Brain microvascular endothelial cell (primary cell): ENCODE results near the gene KAZN.

Source experiments
- DNase-seq: peaks from one replicate; pipeline ENCODE4 v3.0.0-alpha.2; 2020
- H3K27ac ChIP-seq: fragments of 250-450 bp; sonication (Bioruptor Pico); 2 replicates; pipeline ENCODE4 v1.5.1; 2020; ENCODE audit warnings: mild to moderate bottlenecking, moderate library complexity
- H3K27me3 ChIP-seq: fragments of 250-450 bp; sonication (Bioruptor Pico); replicated peaks from 2 replicates; pipeline ENCODE4 v1.5.1; 2020; ENCODE audit warnings: mild to moderate bottlenecking
- H3K36me3 ChIP-seq: fragments of 250-450 bp; sonication (Bioruptor Pico); replicated peaks from 2 replicates; pipeline ENCODE4 v1.5.1; 2020; ENCODE audit warnings: mild to moderate bottlenecking
- H3K4me3 ChIP-seq: 2 replicates; pipeline ENCODE4 v1.5.1; 2011; ENCODE audit warnings: low read depth, mild to moderate bottlenecking, control low read depth, low read length, moderate library complexity
- in situ Hi-C: cut with HindIII; loops from 2 replicates; pipeline ENCODE4 v1.10.0; 2017; ENCODE audit warnings: low sequenced_read_pairs, low pct_ligation_motif_present
- TF ChIP-seq, protein P1 (sequence below): IDR thresholded peaks from 2 replicates; pipeline ENCODE4 v1.5.1; 2011; ENCODE audit warnings: low read depth, mild to moderate bottlenecking, moderate library complexity, low read length, control low read depth, inconsistent platforms; ENCODE audit errors: missing control alignments

Gene KAZN

DNA sequence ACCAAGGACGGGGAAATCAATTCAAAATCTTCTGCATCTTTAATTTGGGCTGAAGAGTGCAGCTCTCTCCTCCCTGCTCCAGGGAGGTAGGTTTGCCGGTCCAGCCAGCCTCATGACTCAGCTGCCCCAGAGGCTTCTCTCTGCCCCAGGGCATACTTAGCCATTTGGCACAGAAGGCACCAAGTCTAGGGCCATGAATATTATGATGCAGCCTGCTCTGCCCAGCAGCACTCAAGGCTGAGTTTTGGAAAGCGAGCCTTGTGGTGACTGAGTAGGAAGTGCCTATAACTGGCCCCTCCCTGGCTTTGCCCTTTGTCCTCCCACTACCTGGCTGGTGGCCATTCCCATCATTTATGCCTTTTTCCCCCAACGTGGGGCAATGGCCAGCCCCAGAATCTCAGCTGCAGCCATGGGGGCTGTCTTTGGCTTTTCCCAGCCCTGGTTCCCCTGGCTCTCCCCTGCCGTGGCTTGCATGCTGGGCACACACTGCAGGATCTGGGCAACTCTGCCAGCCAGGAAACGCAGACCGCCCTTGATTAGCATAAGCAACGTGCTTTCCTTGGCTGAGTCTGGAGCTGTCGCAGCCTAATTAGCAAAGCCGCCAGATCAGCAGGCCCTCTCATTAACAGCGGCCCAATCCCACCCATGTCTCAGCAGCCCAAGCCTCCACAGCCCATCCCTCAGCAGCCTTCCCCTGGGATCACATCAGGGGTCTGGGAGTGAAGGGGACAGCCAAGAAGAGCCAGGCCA lies 296.5 kb downstream of the KAZN start:
- TF ChIP-seq, protein P1, sequence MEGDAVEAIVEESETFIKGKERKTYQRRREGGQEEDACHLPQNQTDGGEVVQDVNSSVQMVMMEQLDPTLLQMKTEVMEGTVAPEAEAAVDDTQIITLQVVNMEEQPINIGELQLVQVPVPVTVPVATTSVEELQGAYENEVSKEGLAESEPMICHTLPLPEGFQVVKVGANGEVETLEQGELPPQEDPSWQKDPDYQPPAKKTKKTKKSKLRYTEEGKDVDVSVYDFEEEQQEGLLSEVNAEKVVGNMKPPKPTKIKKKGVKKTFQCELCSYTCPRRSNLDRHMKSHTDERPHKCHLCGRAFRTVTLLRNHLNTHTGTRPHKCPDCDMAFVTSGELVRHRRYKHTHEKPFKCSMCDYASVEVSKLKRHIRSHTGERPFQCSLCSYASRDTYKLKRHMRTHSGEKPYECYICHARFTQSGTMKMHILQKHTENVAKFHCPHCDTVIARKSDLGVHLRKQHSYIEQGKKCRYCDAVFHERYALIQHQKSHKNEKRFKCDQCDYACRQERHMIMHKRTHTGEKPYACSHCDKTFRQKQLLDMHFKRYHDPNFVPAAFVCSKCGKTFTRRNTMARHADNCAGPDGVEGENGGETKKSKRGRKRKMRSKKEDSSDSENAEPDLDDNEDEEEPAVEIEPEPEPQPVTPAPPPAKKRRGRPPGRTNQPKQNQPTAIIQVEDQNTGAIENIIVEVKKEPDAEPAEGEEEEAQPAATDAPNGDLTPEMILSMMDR = no peak
- peaks cover under 1% of the 10 kb centered on the region for H3K27me3 ChIP-seq
- in situ Hi-C loops = no loop called here
- no peak overlapping the region for H3K4me3 ChIP-seq
- no peak overlapping the region for H3K27ac ChIP-seq
- no peak for DNase-seq
- no peaks in the 10 kb centered on the region for H3K36me3 ChIP-seq

DNA sequence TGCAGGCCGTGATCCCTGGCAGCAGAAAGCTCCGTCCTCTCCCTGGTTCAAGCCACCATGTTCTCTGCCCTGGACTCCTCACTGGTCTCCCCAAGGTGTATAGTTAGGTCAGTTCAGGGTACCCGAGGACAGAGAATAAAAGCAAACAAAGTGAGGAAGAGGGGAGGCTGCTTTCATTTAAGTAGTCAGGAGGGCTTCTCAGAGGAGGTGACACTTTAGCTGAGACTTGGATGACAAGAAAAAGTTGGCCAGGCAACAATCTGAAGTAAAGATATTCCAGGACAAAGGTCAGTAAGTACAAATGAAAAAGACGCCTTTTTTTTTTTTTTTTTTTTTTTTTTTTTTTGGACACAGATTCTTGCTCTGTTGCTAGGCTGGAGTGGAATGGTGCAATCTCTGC lies 297.2 kb downstream of the KAZN start:
- in situ Hi-C loops = no loop called here
- TF ChIP-seq, protein P1 = no peak
- no peak overlapping the region for H3K27ac ChIP-seq
- no peak for DNase-seq
- no peak overlapping the region for H3K4me3 ChIP-seq
- H3K36me3 ChIP-seq = no peaks in the 10 kb centered on the region
- H3K27me3 ChIP-seq = no peaks in the 10 kb centered on the region

DNA sequence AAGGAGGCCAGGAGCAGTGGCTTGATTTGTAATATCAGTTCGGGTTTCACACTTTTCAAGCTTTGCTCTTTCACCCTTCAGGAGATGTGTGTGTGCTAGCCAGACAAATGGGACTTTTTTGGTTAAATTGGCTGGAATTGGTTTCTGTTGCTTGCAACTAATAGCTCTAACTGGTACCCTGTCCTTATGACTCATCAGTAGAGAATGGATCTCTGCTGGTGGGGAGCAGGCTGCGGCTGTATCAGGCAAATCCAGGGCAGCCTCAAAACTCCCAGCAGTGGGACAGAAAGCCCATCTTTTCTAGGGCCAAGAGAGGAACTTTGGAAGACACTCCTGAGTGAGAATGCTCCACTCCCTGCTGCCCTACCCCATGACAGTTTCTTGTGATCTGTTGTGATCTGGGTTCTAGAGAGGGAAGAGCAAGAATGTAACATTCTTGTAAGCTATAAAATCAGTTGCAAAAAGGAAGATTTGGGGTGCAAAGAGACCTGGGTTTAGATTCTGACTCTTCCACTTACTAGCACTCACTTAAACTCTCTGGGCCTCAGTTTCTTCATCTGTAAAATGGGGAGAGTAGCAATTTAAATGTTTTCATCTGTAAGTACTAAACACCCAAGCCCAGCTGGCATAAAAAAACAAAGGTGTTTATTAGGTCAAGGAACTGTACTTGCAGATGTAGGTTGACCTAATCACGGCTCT lies 298.0 kb downstream of the KAZN start:
- TF ChIP-seq, protein P1 = no peak
- peak; percentile 24 for DNase-seq
- Histone ChIP-seq H3K27me3 (no peaks in the 10 kb centered on the region), H3K36me3 (no peaks in the 10 kb centered on the region), H3K4me3 (no peak overlapping the region), H3K27ac (no peak overlapping the region)
- in situ Hi-C loops = no loop called here

DNA sequence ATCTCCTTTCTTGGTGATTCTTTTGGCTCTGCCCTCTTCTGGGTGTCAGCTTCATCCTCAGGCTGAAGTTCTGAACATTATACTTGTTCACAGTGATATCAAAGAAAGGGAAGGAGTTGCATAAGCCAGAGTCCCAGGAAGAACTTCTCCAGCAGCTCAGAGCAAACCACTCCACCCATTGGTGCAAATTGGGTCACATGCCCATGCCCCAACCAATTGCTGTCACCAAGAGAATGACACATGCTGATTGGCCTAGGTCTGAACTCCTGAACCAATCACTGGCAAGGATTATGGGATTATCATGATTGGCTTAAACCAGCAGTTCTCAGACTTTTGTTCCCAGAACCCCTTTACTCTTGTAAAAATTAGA lies 298.6 kb downstream of the KAZN start:
- TF ChIP-seq, protein P1 = no peak
- Histone ChIP-seq H3K36me3 (no peaks in the 10 kb centered on the region), H3K27ac (no peak overlapping the region), H3K4me3 (no peak overlapping the region), H3K27me3 (no peaks in the 10 kb centered on the region)
- no peak for DNase-seq
- in situ Hi-C loops = no loop called here

DNA sequence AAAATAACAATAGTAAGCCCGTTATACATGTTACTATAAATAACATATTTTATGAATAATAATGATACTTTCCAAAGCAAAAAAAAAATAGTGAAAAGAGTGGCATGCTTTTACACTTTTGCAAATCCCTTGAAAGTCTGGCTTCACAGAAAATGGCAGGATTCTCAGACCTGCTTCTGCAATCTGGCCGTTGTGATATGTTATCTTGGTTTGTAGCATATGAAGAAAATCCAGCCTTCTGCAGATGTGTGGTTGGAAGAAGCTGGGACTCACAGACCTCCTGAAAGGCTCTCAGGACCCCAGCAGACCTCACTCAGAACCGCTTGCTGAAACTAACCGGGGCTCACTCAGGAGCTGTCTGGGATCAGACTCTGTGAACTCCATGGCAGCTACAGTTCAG lies 299.1 kb downstream of the KAZN start:
- Histone ChIP-seq H3K27ac (no peak overlapping the region), H3K36me3 (no peaks in the 10 kb centered on the region), H3K27me3 (no peaks in the 10 kb centered on the region), H3K4me3 (no peak overlapping the region)
- no peak for DNase-seq
- in situ Hi-C loops = no loop called here
- TF ChIP-seq, protein P1 = no peak
